NK-92 (cell line): ENCODE results near the gene MRGPRD.

Experiments used
- DNase-seq: peaks from one replicate; lab custom pipeline; 2025; ENCODE audit not compliant: unreplicated experiment; lab: John Stamatoyannopoulos, UW

Gene MRGPRD

DNA sequence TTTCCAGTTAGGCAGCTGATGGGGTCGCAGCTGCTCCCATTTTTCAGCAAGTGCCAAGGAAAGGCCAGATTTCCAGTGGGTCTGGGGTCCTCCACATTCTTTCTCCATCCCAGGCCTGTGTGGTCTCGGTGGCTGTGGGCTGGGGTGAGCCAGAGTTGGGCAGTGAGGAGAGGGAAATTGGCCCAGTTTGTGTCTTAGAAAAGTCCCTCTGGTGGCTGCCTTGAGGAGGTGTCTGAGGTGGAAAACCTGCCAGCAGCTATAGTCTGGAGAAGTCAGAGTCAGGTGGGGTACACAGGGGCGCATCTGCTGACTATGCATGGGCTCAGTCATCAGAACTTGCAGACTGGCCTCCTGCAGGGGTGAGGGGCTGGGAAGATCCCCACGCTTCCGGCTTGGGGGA lies 30.5 kb downstream of the MRGPRD start:
- DNase-seq, result no peak

DNA sequence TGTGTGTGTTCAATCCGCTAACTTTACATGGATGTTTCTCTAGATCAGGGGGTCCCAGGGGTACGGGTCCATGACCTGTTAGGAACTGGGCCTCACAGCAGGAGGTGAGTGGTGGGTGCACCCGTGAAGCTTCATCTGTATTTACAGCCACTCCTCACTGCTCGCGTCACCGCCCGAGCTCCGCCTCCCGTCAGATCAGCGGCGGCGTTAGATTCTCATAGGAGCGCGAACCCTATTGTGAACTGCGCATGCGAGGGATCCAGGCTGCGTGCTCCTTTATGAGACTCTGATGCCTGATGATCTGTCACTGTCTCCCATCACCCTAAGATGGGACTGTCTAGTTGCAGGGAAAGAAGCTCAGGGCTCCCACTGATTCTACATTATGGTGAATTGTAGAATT lies 31.9 kb downstream of the MRGPRD start:
- DNase-seq, result no peak

GRCh38 chr11:68948496-68948895 lies 32.3 kb downstream of the MRGPRD start:
- DNase-seq, result no peak

DNA sequence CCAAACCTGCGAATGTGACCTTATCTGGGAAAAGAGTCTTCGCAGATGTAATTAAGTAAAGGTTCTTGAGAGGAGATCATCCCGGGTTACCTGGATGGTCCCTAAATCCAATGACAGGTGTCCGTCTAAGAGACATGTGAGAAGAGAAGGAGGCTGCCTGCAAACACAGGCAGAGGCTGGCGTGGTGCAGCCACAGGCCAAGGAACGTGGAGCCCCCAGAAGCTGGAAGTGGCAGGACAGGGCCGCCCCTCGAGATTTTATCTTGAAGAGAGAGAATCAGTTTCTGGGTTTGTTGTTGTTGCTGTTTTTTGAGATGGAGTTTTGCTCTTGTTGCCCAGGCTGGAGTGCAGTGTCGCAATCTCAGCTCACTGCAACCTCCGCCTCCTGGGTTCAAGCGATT lies 33.6 kb downstream of the MRGPRD start:
- DNase-seq, result no peak

DNA sequence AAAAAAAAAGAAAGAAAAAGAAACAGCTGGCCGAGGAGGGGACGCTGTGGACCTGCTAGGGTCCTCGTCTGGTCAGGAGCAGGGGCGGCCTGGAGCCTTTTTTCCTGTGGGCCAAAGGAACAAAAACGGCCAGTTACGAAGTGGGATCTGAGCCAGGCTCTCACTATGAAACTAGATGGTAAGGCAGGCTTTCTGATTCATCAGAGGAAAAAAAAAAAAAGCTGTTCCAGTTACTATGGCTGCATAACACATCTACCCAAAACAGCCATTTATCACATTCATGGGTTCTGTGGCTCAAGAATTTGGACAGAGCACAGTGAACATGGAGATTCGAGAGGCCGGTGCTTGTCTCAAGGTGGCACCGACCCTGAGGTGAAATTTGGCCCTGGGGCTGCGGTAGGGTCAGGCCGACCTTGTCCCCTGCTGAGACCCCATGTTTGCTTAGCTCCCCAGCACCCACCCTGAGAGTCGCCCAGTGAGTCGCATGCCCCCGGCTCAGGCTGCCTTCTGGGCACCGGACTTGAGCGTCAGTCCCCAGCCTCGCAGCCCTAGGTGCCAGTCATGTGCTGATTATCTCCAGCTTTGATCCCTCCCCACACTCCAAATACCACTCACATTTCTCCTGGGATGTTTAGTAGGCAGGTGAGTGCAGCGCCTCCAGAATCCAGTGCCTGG lies 34.2 kb downstream of the MRGPRD start:
- DNase-seq, result no peak

- no peak for DNase-seq
Measured at GRCh38 chr11:68942751-68943271, 38.0 kb downstream of the MRGPRD start.

DNA sequence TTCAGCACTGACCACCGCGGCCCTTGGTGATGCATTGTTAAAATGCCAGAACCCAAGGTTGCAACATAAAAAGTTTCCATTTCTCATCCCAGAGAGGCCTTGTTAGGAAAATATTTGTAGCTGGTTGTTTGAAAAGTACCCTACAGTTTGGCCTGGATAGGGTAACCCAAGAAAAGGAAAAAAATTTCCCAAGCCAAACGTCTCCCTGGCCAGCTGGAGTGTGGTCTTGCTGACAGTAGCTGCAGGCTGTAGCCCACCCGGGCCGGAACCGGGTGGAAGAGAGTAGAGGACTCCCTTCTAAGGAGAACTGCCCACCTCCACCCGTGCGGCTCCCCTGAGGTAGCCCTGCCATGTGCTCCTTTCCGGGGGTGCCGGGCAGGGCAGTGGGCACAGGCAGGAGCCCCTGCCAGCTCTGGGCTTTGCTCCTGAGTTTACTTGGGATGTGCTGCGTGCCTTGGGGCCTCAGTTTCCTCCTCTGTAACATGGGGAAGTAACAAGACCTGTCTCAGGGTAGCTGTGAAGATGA lies 38.6 kb downstream of the MRGPRD start:
- no peak for DNase-seq

GRCh38 chr11:68941324-68942094 lies 39.3 kb downstream of the MRGPRD start:
- no peak for DNase-seq

DNA sequence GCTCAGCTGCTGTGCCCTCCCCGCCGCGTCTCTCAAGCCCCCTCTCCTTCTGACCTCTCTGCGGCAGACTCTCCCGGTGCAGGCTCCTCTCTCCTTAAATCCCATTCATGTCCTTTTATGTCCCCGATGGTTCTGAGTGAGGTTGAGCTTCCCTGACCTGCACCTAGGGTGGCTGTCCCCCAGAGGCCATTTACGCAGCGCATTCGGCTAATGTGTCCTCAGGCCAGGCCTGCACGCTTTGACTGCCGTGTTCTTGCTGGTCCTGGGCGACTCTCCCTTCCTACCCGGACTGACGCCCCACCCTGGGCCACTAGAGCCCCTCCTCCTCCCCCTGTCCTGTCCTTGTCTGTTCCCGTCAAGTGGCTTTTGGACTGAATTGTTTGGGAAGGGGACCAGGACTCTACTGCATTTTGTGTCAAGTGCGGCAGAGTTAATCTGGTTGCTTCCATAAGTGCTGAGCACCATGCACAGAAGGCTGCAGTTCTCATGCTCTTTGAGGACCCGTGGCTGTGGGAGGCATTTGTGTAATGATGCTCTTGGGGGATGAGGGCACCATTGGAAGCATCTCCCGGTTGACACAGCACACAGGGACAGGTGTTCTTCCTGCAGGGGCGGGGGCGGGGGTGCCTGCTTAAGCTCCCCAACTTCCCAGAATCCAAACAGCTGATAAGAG lies 40.0 kb downstream of the MRGPRD start:
- no peak for DNase-seq

DNA sequence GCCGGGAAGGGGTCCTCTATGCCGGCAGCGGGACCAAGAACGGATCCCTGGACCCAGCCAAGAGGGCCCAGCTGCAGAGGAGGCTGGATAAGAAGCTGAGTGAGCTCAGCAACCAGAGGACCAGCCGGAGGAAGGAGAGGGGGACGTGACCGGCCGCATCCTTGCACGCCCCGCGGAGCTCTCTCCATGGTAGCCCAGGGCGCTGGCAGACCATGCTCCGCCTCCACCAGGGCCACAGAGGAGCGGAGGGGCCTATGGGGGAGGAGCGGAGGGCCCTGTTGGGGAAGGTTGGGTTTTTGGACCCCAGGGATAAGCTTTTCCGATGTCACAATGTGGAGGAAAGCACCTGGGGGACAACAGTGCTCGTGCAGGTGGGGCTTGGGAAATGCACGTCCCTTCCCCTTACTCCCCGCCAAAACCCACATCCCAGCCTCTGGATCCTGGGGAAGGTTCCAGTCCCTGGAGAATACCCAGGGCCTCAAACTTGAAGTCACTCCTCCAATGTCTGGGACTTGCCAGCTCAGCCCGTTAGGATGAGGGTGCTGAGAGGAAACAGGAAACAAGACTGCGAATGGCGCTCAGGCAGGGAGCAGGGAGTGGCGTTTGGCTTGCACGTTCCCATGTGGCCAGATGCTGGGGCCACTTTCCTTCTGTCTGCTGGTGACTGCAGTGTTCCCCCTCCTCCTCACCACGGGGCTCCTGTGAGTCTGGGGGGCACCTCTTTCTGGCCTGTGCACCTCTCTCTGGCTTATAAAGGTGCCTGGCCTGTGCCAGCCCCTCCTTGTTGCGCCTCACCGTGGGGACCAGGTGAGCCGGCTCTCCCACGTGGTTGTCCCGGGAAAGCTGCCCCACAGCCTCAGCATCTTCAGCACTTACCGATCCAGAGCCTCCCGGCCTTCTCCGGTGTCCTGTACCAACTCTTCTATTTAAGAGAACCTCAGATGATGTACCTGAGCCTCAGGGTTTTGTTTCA lies 40.9 kb downstream of the MRGPRD start:
- no peak for DNase-seq

DNA sequence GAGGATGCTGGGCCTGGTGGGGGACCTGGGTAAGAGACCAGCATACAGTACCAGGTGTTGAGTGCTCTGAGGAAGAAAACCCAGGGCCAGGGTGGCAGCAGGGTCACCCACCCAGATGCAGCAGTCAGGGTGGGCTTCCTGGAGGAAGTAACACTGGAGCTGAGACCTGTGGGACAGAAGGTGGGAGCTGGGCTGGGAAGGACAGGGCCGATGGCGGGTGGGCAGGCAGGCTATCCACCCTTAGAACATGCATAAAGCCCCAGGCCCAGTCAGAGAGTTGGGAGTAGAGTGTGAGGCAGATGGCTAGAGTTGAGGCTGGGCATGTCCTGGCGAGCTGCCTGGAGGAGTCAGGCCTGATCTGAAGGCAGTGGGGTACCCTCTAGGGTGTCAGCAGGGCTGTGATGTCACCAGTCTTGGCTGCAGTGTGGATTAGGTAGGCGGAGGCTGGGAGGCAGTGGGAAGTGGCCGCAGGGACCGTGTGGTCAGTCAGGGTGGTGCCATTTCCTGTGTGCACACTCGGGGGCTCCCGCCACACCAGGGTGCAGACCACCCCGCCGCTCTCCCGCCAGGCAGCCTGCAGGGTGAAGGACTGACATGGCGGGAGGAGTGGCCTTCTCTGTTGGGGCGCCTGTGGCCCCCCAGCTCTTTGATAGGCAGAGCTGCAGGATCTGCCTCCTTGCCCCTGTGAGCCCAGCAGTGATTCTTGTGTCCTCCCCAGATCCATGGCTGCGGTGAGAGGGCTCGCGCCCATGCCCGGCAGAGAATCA lies 41.8 kb downstream of the MRGPRD start:
- no peak for DNase-seq

GRCh38 chr11:68938088-68938487 lies 42.7 kb downstream of the MRGPRD start:
- no peak for DNase-seq

- DNase-seq, result no peak
Measured at GRCh38 chr11:68936676-68937620, 43.8 kb downstream of the MRGPRD start.

DNA sequence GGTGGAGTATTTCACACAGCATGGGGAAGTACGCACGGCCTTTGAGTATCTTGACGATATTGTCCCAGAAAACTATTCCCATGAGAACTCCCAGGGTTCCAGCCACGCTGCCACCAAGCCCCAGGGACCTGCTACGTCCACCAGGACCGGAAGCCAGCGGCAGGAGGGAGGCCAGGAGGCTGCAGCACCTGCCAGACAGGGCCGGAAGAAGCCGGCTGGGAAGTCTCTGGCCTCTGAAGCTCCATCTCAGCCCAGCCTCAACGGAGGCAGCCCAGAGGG lies 44.5 kb downstream of the MRGPRD start:
- DNase-seq, result no peak

- DNase-seq, result no peak
Measured at GRCh38 chr11:68935516-68936357, 45.0 kb downstream of the MRGPRD start.

GRCh38 chr11:68935066-68935465 lies 45.7 kb downstream of the MRGPRD start:
- no peak for DNase-seq

- DNase-seq, result no peak
Measured at GRCh38 chr11:68934666-68935065, 46.1 kb downstream of the MRGPRD start.

- DNase-seq, result no peak
Measured at GRCh38 chr11:68934321-68934645, 46.5 kb downstream of the MRGPRD start.
